A204.1 (cell line): Measurements from ENCODE around the gene AKR1B15.
A peak's percentile ranks its signal among the peaks of the same experiment; 100 is the strongest.
"Not testable (repeated sequence)": the region's sequence is repeated elsewhere in the genome, so short reads cannot be mapped to it uniquely, and the experiment has no call there.

ENCODE experiments used
- FAIRE-seq: peaks from 2 replicates; lab custom pipeline; 2012; peaks lifted over from hg19 to GRCh38; lab: Jason Lieb, UNC

AKR1B15 gene

DNA sequence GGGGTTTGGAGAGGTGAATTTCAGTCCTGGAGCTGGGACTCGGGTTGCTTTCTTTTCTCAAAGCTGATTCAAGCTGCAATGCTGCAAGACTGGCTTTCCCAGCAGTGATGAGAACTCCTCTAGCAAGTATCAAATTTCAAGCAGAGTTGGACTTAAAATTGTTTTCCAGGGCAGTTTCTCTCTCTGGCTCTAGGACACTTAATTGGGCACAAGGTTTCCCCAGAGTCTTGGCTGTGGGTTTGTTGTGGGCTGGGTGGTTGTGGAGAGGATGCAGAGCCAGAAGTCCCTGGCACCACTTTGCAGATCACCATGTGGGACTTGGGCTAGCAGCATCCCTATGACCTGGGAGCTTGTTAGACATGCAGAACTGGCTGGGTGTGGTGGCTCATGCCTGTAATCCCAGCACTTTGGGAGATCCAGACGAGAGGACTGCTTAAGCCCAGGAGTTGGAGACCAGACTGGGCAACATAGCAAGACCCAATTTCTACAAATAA lies 16.8 kb downstream of the AKR1B15 start:
- no peak for FAIRE-seq

DNA sequence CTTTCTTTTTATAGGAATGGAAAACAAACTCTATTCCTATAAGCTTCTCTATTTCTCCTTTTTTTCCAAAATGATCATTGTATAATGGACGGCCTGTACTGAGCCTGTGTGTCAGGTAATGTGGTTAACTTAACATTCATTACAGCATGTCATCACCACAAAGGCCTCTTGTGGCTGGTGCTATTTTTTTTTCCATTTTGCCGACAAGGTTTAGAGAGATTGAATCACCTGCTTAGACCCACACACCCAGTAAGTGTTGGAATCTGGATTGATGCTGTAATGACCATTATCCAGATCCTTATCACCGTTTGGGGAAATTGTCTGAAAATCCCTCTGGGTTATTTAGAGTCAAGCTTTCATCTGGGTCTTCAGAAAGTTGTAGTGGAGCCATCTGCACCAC lies 18.5 kb downstream of the AKR1B15 start:
- no peak for FAIRE-seq

DNA sequence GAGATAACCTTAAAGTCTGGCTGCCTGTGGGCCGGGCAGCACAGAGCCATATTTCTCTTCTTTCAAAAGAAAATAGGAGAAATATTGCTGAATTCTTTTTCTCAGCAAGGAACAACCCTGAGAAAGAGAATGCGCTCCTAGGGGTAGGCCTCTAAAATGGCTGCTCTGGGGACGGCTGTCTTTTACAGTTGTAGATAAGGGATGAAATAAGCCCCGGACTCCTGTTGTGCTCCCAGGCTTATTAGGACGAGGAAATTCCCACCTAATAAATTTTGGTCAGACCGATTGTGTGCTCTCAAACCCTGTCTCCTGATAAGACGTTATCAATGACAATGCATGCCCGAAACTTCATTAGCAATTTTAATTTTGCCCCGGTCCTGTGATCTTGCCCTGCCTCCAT lies 21.1 kb downstream of the AKR1B15 start:
- not testable (repeated sequence) for FAIRE-seq

DNA sequence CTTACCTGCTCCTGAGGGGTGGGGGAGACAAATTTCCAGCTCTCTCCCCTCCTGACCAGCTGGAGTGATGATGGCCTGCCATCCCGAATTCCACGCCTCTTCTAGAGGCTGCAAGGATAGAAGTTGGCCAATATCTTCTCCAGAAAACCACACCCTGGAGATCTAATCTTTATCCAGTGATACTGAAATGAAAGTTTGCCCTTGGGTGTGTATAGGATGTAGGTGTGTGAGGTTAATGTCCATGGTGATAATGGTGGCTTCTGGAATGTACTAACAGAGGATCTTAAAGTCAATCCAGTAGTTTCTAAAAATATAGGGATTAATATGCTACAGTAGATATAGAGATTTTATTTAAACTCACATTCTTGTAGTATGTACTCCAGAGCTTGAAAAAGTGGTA lies 22.2 kb downstream of the AKR1B15 start:
- FAIRE-seq = no peak

DNA sequence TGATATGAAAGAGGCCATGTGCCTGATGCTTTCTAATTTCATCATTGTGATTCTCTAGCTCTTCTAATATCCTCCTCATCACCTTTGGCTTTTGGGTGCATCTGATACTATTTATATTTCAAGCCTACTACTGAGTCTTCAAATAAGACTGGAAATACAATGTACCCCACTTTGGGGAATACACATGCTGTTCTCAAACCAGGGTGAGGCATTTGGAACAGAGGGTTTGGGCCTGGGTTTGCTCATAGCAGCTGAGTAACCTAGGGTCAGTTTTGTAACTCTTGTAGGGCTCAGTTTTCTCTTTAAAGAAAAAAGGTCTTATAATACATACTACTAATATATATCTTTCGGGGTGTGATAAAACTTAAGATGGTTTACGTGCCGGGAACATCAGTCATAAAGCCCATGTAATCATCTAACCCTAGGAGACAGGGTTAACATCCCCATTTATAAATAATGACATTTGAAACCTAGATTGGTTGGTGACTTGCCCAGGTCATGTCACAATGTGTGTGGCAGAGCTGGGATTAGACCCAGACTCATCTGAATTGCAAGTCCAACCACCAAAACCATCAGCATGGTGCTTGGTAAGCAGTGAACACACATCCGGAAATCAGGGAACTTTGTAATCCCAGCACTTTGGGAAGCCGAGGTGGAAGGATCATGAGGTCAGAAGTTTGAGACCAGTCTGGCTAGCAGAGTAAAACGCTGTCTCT lies 23.0 kb downstream of the AKR1B15 start:
- FAIRE-seq = no peak

DNA sequence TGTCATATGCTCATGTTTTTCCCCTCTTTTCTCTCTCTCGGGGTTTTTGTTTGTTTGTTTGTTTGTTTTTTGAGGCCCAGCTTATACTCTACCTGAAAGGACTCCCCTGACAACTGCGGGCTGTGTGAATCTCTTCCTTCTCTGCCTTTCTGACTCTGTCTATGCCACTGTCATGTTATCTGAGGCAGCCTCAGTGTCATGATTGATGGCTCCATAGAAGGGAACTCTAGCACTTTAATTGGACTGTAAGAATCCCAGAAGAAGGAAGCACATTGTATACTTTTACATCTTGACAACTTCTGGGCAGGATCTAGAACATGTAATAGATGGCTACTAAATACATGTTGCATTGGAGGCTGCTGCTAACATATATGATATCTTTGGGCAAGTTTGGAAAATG lies 25.4 kb downstream of the AKR1B15 start:
- no peak for FAIRE-seq

DNA sequence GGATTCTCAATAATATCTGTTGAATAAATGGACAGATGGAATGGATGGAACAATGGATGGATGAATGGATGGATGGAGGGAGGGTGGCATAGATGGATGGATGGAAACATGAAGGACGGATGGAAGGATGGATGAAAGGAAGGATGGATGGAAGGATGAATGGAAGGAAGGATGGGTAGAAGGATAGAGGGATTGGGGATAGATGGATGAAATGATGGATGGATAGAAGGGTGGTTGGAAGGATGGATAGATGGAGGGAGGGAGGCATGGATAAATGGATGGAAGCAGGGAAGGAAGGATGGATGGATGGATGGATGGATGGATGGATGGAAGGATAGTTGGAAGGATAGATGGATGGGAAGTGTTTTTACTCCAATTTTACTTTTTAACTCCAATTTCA lies 35.4 kb downstream of the AKR1B15 start:
- FAIRE-seq = no peak

DNA sequence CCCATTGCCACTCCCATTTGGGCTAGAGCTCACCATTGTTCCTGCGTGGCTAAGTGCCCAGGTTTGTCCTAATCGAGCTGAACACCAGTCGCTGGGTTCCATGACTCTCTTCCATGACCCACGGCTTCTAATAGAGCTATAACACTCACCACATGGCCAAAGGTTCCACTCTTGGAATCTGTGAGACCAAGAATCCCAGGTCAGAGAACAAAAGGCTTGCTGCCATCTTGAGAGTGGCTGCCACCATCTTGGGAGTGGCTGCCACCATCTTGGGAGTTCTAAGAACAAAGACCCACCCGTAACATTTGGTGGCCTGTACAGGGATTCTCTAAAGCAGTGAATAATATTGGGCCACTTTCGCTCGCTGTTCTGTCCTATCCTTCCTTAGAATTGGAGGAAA lies 37.0 kb downstream of the AKR1B15 start:
- FAIRE-seq = no peak

DNA sequence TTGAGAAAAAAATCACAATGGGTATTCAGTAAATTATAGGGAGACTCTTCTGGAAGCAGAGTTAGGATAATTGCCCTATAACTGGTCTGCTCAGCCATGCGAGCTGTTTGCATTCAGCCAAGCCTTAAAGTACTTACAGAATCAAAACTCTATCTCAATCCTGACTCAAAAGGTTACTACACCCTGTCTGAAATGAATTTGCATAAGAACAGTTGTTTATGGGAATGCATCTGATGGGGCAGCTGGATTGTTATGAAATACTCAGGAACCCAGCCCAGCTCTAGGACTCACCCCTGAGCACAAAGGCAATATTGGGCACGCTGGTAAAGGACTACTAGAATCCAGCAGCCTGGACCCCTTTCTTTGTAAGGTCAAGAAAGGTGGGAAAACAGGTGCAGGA lies 38.8 kb downstream of the AKR1B15 start:
- FAIRE-seq = no peak

DNA sequence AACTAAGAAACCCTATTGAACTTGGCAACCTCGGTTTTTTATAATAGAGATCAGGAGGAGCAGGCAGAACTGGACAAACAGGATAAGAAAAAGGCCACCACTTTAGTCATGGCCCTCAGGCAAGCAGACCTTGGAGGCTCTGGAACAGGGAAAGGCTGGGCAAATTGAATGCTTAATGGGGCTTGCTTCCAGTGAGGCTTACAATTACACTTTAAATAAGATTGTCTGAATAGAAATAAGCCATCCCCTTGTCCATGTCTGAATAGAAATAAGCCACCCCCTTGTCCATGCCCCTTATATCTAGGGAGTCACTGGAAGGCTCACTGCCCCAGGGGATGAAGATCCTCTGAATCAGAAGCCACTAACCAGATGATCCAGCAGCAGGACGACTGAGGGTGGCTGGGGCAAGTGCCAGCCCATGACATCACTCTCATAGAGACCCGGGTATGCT lies 40.6 kb downstream of the AKR1B15 start:
- FAIRE-seq = no peak

DNA sequence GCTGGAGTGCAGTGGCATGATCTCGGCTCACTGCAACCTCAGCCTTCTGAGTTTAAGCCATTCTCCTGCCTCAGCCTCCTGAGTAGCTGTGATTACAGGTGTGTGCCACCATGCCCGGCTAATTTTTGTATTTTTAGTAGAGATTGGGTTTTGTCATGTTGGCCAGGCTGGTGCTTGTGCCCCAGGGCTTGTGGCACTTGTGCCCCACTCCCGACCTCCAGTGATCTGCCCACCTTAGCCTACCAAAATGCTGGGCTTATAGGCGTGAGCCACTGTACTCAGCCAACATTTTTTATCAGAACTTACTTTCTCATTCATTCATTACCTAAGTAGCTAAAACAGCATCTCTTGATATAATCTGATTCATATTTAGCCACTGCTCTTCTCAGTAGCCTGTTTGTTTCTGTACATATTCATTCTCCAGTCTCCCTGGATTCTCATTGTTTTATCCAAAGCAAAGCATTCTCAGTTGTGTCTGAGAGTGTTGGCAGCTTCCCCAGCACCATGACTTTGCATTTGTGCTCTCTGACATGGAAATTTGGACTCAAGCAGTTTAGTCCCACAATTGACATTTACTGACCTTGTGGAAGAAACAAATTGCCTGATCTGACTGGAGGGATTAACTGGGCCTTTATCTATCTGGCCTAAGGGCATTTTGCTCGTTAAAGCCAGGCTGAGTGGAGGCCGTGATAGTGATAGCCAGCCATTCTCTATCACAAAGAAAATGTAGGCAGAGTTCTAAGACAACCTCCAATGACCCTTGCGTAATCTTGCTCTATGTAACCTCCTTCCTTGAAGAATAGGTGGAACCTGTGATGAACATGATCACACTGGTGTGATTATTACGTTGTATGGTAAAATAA lies 44.9 kb downstream of the AKR1B15 start:
- no peak for FAIRE-seq

DNA sequence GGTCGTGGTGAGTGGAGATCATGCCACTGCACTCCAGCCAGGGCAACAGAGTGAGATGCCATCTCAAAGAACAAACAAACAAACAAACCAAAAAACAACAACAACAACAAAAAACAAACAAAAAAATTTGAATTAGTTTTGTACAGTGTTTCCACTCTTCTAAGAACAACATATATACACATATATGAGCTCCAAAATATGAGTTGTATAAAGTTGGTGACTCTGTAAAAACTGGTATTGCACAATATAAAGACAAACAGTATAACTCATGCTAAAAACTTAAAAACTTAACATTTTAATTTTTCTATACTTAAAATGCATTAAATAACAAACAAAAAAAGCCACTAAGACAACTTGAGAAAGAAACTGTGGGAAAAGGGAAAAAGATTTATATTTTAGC lies 46.0 kb downstream of the AKR1B15 start:
- FAIRE-seq = no peak

DNA sequence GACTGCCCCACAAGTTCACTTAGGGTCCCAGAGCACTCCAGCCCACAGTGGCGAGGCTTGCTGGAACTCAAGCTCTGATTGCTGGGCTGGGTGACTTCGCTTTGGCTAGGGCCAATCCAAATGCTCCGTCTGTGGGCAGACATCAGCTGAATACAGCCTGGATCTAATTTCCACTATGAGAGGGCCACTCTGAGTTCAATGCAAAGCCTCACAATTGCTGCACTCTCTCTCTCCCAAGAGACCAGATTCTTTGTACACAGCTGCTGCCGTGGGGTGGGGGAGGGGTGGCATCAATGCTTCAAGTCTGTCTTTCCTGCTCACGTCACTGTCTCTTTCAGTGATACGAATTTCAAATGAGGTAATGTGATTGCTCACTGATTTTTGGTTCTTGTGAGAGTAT lies 50.5 kb downstream of the AKR1B15 start:
- FAIRE-seq = no peak

DNA sequence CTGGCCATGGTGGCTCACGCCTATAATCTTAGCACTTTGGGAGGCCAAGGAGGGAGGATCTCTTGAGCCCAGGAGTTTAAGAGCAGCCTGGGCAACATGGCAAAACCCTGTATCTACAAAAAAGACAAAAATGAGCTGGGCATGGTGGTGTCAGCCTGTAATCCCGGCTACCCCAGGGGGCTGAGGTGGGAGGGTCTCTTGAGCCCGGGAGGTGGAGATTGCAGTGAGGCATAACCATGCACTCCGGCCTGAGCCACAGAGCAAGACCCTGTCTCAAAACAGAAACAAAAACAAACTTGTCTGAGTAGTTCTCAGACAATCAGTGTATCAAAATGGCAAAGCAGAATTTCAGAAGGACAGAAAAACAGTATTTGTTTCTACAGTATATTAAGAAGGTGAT lies 52.5 kb downstream of the AKR1B15 start:
- no peak for FAIRE-seq

DNA sequence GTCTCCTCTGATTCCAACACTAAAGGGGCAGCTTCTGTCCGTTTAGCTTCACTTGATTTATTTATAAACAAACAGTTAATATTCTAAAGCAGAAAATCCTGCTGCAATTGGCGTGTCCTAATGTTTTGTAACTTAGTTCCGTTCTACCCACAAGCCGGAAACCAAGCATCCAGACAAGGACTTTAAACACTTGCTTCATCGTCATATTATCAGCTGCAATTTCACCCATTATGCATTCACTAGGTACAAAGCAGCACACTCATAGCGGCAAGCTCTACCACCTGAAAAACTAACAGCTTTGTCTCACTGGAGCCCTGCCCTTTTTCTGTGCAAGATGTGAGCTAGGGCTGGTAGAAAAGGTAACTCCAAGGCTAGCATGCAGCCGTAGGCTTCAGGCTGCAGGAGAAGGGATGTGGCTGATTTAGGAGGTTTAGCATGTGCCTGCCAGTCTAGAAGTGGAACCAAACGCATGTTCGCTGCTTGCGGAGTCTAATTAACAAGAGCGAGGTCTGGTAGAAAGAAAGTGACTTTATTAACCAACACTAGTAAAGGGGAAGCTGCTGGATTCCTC lies 54.1 kb downstream of the AKR1B15 start:
- no peak for FAIRE-seq

DNA sequence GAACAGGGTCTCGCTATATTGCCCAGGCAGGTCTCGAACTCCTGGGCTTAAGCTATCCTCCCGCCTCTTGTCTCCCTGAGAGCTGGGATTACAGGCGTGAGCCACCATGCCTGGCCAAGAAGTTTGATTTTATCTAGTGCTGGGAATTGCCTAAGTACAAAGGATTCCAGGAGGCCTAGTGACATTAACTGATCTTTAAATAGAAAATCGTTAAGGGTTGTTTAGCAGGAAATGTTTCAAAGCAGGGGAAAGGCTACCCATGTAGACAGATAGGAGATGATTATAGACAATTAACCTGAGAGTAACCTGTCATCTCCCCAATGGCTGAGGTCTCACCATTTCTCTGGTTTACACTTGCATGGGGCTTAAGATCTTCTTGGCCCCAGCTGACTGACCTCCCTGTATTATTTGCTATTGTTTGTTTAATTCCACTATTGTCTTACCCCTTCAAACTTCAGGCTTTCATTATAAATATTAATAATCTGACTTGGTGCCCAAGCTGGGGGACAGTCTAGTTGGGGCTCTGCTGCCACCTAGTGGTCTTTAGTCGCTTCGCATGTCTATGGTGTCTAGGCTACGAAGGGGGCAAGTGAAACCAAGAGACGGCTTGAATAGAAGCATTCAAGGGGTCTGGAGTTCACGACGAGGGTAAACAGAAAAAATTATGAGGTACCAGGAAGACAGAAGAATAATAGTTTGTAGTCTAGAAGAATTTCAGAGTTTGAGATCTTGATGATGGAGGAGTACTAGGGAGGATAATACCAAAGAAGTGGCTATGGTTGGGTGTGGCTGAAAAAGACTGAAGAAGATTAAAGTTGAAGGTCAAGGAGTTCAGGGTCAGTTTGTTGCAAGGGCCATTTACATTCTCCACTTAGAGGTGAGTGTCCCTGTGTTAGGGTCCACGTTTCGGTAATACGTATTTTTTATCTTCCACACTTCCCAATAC lies 57.3 kb downstream of the AKR1B15 start:
- peak; percentile 47 for FAIRE-seq

DNA sequence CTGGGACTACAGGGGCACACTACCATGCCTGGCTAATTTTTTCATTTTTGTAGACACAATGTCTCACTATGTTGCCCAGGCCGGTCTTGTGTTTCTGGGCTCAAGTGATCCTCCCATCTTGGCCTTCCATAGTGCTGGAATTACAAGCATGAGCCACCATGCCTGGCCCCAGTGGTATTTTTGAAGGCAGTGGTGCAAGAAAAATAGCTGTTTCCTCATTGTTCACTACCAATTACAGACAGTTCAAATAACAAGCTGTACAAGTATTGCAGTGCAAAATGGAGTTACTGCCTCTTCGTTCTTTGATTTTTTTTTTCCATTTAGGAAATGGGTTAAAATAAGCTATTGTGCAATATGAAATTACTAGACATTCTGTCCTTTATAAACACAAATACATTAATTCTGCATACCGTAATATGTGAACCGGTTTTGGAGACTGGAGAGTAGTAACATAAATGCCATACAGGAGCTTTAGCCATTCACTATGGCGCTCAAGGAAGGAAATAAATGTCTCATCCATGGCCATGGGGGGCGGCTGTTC lies 62.8 kb downstream of the AKR1B15 start:
- FAIRE-seq = no peak

DNA sequence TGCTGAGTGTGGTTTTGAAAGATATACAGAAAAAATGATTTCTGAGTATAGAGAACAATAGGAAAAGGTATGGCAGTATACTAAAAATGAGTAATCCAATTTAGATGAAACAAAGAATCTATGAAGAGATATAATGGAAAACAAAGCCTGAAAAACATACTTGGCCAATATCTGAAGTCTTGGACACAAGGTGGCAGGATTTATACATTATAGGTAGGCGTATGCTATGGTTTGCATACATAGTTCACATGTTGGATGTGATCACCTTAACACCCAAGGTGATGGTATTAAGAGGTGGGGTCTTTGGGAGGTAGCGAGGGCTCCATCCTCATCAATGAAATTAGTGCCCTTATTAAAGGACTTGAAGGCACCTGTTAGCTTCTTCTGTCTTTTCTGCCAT lies 63.3 kb downstream of the AKR1B15 start:
- FAIRE-seq = no peak

DNA sequence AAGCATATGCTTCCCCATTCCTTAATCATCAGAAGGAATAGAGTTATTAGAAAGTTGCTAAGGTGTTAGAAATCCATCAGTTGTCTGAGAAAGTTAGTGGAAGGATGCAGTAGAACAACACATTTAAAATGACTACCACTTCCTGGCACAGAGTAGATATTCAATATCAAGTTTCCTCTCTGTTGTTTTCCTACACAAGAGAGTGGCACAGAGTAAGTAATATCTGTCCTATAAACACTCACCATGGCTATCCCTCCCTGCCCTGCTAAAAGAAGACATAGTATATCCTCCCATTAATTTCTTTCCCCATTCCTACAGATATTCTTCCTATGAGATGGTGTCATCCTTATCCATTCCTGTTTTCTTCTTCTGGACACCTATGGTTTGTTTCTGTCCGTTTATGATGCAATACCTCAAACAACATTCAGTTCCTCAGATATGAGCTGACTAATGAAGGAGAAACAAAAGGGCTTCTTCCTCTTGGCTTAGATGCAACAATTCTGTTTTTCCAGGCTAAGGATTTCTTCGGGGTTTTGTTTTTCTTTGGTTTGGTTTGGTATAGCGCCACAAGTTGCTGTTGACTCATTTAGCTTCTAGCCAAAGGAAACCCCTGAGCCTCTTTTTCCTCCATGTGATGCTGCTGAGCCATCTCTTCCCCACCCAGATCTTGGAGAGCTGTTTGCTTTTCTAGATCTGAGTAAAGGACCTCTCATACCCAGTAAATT lies 64.9 kb downstream of the AKR1B15 start:
- FAIRE-seq = no peak

DNA sequence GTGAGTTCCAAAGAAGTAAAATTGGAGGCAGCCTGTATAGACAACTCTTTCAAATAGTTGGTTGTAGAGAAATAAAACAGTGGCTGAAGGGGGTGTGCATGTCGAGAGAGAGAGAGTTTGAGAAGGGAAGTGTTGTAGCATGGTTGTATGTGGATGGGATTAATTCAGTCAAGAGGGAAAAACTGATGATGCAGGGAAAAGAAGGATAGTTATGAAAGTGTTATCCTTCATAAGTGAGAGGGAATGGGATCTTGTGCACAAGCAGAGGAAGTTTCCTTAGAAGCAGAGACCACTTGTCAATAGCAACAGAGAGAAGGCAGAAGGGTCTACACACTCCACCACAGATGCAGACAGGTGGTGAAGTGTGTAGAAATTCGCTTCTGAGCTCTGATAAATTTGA lies 67.7 kb downstream of the AKR1B15 start:
- FAIRE-seq = no peak
